Upper lobe of left lung (tissue), 4 donors: Measurements from ENCODE around the gene PTPN2.

Experiments used
- EP300 ChIP-seq, 4 donors: sonication (generic); formaldehyde crosslinking; IDR thresholded peaks; one replicate each; pipeline ENCODE4 v1.5.1; 2017; ENCODE audit warnings: antibody characterized with exemption in 4 of 4, control low read depth in 2 of 4
- POLR2A ChIP-seq, 4 donors: fragments of 450-650 bp; IDR thresholded peaks; one replicate each; pipeline ENCODE4 v1.5.1; 2016 to 2017; ENCODE audit warnings: antibody characterized with exemption in 4 of 4, mild to moderate bottlenecking in 2 of 4
- POLR2AphosphoS5 ChIP-seq, 2 donors: sonication (generic); formaldehyde crosslinking; IDR thresholded peaks; one replicate each; pipeline ENCODE4 v1.5.1; 2017; ENCODE audit warnings: antibody characterized with exemption in 2 of 2
- TF ChIP-seq, protein P1 (sequence below), 6 experiments: fragments of 450-650 bp in 4 of 6; fragments of 200-600 bp in 2 of 6; sonication (generic) in 2 of 6; IDR thresholded peaks; one replicate each; pipeline ENCODE4 v1.5.1; 2016 to 2019; ENCODE audit warnings: antibody characterized with exemption in 6 of 6

DNA sequence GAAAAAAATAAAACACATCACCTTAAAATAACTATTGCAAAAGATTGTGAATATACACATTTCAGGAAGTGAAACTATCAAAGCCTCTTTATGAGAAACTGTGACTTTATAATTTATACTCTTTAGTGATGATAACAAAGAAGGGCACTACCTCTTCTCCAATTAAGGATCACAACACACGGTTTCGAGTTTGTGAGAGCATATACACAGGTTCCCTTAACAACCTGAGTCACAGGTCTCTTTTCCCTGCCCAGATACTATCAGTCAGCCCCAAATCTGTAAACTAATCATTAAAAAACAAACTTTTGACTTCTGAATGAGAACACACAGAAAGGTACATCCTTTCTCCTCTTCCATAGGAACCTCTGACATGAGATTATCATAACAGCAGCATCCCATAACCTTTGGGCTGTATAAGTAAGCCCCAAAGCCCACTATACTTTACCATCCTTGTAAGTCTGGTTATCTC is 44.9 kb downstream of the PTPN2 start:
- TF ChIP-seq, protein P1, sequence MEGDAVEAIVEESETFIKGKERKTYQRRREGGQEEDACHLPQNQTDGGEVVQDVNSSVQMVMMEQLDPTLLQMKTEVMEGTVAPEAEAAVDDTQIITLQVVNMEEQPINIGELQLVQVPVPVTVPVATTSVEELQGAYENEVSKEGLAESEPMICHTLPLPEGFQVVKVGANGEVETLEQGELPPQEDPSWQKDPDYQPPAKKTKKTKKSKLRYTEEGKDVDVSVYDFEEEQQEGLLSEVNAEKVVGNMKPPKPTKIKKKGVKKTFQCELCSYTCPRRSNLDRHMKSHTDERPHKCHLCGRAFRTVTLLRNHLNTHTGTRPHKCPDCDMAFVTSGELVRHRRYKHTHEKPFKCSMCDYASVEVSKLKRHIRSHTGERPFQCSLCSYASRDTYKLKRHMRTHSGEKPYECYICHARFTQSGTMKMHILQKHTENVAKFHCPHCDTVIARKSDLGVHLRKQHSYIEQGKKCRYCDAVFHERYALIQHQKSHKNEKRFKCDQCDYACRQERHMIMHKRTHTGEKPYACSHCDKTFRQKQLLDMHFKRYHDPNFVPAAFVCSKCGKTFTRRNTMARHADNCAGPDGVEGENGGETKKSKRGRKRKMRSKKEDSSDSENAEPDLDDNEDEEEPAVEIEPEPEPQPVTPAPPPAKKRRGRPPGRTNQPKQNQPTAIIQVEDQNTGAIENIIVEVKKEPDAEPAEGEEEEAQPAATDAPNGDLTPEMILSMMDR (IDR thresholded peaks at IDR 0.05): no peak
- no peak for TF ChIP-seq POLR2AphosphoS5 (IDR thresholded peaks at IDR 0.05)
- TF ChIP-seq POLR2A (IDR thresholded peaks at IDR 0.05): no peak
- TF ChIP-seq EP300 (IDR thresholded peaks at IDR 0.05): no peak
